Thyroid gland (tissue), 4 donors: ENCODE measurements around the gene KIAA1671.

ENCODE experiments used
- CTCF ChIP-seq, 6 experiments: fragments of 200-600 bp in 3 of 6; fragments of 450-650 bp in 3 of 6; sonication (generic) in 3 of 6; IDR thresholded peaks; one replicate each; pipeline ENCODE4 v1.5.1; 2016 to 2019; ENCODE audit warnings: antibody characterized with exemption in 6 of 6, mild to moderate bottlenecking in 2 of 6, inconsistent platforms in 1 of 6, moderate library complexity in 1 of 6
- POLR2A ChIP-seq, 2 donors: fragments of 450-650 bp; IDR thresholded peaks; one replicate each; pipeline ENCODE4 v1.6.1; 2017; ENCODE audit warnings: antibody characterized with exemption in 2 of 2, mild to moderate bottlenecking in 2 of 2, moderate library complexity in 1 of 2

GRCh38 chr22:25166266-25167040 is 213.9 kb downstream of the KIAA1671 start:
- no peak for TF ChIP-seq CTCF (IDR thresholded peaks at IDR 0.05)
- no peak for TF ChIP-seq POLR2A (IDR thresholded peaks at IDR 0.05)
